Hepatocyte (in vitro differentiated cells): ENCODE results near the gene CHCHD6. TPM values are rescaled to one million over a fixed set of nuclear protein-coding genes. Genes with fewer than 3 reads are reported as not detected.

Source experiments
- DNase-seq: peaks from one replicate; pipeline ENCODE4 v3.0.0-alpha.2; 2016; ENCODE audit warnings: low spot score
- H2AFZ ChIP-seq: fragments of 200-600 bp; sonication (generic); 2 replicates; pipeline ENCODE4 v1.6.0; 2016; ENCODE audit warnings: antibody characterized with exemption, mild to moderate bottlenecking
- H3K27ac ChIP-seq: fragments of 200-600 bp; sonication (generic); 2 replicates; pipeline ENCODE4 v1.5.1; 2016; ENCODE audit warnings: mild to moderate bottlenecking
- H3K27me3 ChIP-seq: fragments of 200-600 bp; sonication (generic); 2 replicates; pipeline ENCODE4 v1.6.1; 2016
- H3K36me3 ChIP-seq: fragments of 200-600 bp; sonication (generic); replicated peaks from 2 replicates; pipeline ENCODE4 v1.5.1; 2016; ENCODE audit warnings: low read depth; ENCODE audit not compliant: insufficient read depth
- H3K4me1 ChIP-seq: fragments of 200-600 bp; sonication (generic); 2 replicates; pipeline ENCODE4 v1.5.1; 2016; ENCODE audit warnings: mild to moderate bottlenecking, moderate library complexity; ENCODE audit not compliant: insufficient read depth
- H3K4me2 ChIP-seq: fragments of 200-600 bp; sonication (generic); 2 replicates; pipeline ENCODE4 v1.6.0; 2016
- H3K4me3 ChIP-seq: fragments of 200-600 bp; sonication (generic); 2 replicates; pipeline ENCODE4 v1.5.1; 2016; ENCODE audit warnings: mild to moderate bottlenecking
- H3K79me2 ChIP-seq: fragments of 200-600 bp; sonication (generic); 2 replicates; pipeline ENCODE4 v1.6.0; 2017; ENCODE audit warnings: mild to moderate bottlenecking
- H3K9me2 ChIP-seq: fragments of 200-600 bp; sonication (generic); replicated peaks from 2 replicates; pipeline ENCODE4 v1.6.0; 2017; ENCODE audit warnings: mild to moderate bottlenecking; ENCODE audit not compliant: insufficient read depth
- H3K9me3 ChIP-seq: fragments of 200-600 bp; sonication (generic); 2 replicates; pipeline ENCODE4 v1.5.1; 2016; ENCODE audit warnings: low read depth, mild to moderate bottlenecking
- H4K20me1 ChIP-seq: fragments of 200-600 bp; sonication (generic); 2 replicates; pipeline ENCODE4 v1.6.0; 2016; ENCODE audit warnings: mild to moderate bottlenecking; ENCODE audit not compliant: insufficient read depth, poor library complexity, severe bottlenecking
- EZH2 ChIP-seq: fragments of 200-600 bp; sonication (generic); IDR thresholded peaks from 2 replicates; pipeline ENCODE4 v1.6.1; 2016; ENCODE audit warnings: antibody characterized with exemption, mild to moderate bottlenecking, borderline replicate concordance
- EZH2phosphoT487 ChIP-seq: fragments of 200-600 bp; sonication (generic); IDR thresholded peaks from one replicate; pipeline ENCODE4 v1.6.1; 2018; ENCODE audit warnings: antibody characterized with exemption, mild to moderate bottlenecking, low read depth, moderate library complexity; ENCODE audit not compliant: unreplicated experiment, severe bottlenecking
- WGBS: methylation state at CpG from one replicate; pipeline ENCODE4 v1.1.6; 2016; ENCODE audit warnings: low lambda C conversion rate; ENCODE audit errors: missing lambda C conversion rate; 5-methylcytosine and 5-hydroxymethylcytosine counted together
- polyA plus RNA-seq: library from polyadenylated mRNA; unstranded; fragments of >200 nt; fragmentation: Nextera tagmentation; extraction: Ambion mirVana; gene quantifications from 2 replicates; pipeline ENCODE4 v1.2.1, GENCODE V29; 2016
- total RNA-seq: library from RNA; depleted of rRNA; stranded (reverse); fragments of >200 nt; gene quantifications from 2 replicates; pipeline ENCODE4 v1.2.3, GENCODE V29; 2014
- TF ChIP-seq, protein P1 (sequence below): fragments of 200-600 bp; sonication (generic); IDR thresholded peaks from 2 replicates; pipeline ENCODE4 v1.5.1; 2016; ENCODE audit warnings: antibody characterized with exemption, mild to moderate bottlenecking; ENCODE audit not compliant: poor library complexity

Gene CHCHD6
- total and polyA plus RNA-seq, 2 experiments from 2014 or later = 13.8 to 19.7 TPM

DNA sequence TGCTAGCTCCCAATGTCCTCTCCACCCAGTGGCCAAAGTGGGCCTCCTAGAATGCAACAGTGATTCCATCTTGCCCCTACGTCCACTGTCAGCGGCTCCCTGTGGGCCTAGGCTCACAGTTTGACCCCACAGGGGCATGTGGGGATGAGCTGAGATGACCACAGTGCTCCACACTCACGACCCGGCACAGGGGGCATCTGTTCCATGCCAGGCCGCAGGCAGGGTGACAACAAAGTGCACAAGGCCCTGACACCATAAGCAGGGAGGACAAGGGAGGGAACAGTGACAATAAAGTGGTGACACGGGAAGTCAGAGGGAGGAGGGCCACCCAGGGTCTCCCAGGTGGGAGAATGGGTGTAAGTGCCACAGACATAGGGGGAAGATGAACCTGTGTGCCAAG is 273.8 kb downstream of the CHCHD6 start:
- Histone ChIP-seq H4K20me1 (no peaks in the 10 kb centered on the region), H3K4me3 (no peak overlapping the region), H3K36me3 (no peaks in the 10 kb centered on the region), H3K9me3 (no peaks in the 10 kb centered on the region), H3K27ac (no peak overlapping the region), H3K4me2 (no peak overlapping the region), H3K27me3 (peaks cover 4% of the 10 kb centered on the region), H2AFZ (no peak overlapping the region), H3K4me1 (no peaks in the 10 kb centered on the region), H3K9me2 (no peaks in the 10 kb centered on the region), H3K79me2 (no peaks in the 10 kb centered on the region)
- no peak for DNase-seq
- TF ChIP-seq EZH2phosphoT487 = no peak
- TF ChIP-seq, protein P1, sequence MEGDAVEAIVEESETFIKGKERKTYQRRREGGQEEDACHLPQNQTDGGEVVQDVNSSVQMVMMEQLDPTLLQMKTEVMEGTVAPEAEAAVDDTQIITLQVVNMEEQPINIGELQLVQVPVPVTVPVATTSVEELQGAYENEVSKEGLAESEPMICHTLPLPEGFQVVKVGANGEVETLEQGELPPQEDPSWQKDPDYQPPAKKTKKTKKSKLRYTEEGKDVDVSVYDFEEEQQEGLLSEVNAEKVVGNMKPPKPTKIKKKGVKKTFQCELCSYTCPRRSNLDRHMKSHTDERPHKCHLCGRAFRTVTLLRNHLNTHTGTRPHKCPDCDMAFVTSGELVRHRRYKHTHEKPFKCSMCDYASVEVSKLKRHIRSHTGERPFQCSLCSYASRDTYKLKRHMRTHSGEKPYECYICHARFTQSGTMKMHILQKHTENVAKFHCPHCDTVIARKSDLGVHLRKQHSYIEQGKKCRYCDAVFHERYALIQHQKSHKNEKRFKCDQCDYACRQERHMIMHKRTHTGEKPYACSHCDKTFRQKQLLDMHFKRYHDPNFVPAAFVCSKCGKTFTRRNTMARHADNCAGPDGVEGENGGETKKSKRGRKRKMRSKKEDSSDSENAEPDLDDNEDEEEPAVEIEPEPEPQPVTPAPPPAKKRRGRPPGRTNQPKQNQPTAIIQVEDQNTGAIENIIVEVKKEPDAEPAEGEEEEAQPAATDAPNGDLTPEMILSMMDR = no peak
- TF ChIP-seq EZH2 = no peak
- WGBS = 87% methylated on average over 6 of the region's 6 CpGs

DNA sequence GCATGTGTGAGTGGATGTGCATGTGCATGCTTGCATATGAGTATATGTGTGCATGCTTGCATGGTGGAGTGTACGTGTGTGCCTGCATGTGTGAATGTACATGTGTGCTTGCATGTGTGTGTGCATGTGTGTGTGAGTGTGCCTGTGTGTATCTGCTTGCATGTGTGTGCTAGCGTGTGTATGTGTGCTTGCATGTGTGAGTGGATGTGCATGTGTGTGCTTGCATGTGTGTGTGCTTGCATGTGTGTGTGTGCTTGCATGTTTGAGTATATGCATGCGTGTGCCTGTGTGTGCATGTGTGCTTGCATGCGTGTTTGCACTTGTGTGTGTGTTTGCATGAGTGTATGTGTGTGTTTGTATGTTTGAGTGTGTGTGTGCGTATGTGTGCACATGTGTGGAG is 274.3 kb downstream of the CHCHD6 start:
- Histone ChIP-seq H3K4me2 (no peak overlapping the region), H3K27me3 (peaks cover 4% of the 10 kb centered on the region), H3K4me3 (no peak overlapping the region), H3K79me2 (no peaks in the 10 kb centered on the region), H3K4me1 (no peaks in the 10 kb centered on the region), H3K36me3 (no peaks in the 10 kb centered on the region), H2AFZ (no peak overlapping the region), H4K20me1 (no peaks in the 10 kb centered on the region), H3K9me2 (no peaks in the 10 kb centered on the region), H3K27ac (no peak overlapping the region), H3K9me3 (no peaks in the 10 kb centered on the region)
- 98% methylated on average over 5 of the region's 5 CpGs for WGBS
- TF ChIP-seq EZH2phosphoT487 = no peak
- TF ChIP-seq, protein P1 = no peak
- TF ChIP-seq EZH2 = no peak
- no peak for DNase-seq

- no peaks in the 10 kb centered on the region for H3K36me3 ChIP-seq
- H2AFZ ChIP-seq = no peak overlapping the region
- H3K79me2 ChIP-seq = peaks cover 6% of the 10 kb centered on the region
- H3K4me3 ChIP-seq = no peak overlapping the region
- H4K20me1 ChIP-seq = peaks cover under 1% of the 10 kb centered on the region
- no peaks in the 10 kb centered on the region for H3K9me3 ChIP-seq
- 68% methylated on average over 5 of the region's 5 CpGs for WGBS
- H3K9me2 ChIP-seq = no peaks in the 10 kb centered on the region
- no peak for DNase-seq
- peaks cover 4% of the 10 kb centered on the region for H3K27me3 ChIP-seq
- H3K4me1 ChIP-seq = peaks cover under 1% of the 10 kb centered on the region
- H3K4me2 ChIP-seq = no peak overlapping the region
- TF ChIP-seq, protein P1 = no peak
- TF ChIP-seq EZH2 (no peak), EZH2phosphoT487 (no peak)
- no peak overlapping the region for H3K27ac ChIP-seq
Measured at GRCh38 chr3:126979046-126979628, 275.1 kb downstream of the CHCHD6 start.
